IPS DF 19.7 (cell line): Measurements from ENCODE around the gene KLHDC9.
"Not testable (repeated sequence)": the region's sequence is repeated elsewhere in the genome, so short reads cannot be mapped to it uniquely, and the experiment has no call there.

Experiments
- DNase-seq: peaks from one replicate; pipeline ENCODE4 v3.0.0-alpha.2; 2013; ENCODE audit warnings: low read depth, low spot score

Gene KLHDC9, protein sequence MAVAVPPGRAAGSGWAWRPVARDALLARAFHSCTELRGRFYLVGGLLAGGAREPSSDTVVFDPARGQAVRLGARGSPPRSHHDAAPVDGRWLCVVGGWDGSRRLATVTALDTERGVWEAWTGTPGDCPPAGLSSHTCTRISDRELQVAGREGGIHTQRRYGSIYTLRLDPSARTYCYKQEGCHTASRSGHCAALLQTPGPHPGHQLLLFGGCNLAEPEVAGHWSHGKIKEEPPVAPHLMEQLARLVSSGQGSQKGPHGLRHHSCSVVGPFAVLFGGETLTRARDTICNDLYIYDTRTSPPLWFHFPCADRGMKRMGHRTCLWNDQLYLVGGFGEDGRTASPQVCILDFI

GRCh38 chr1:161098210-161099068, at the start of gene KLHDC9:
TSS of gene KLHDC9 (plus strand) at chr1:161098361. CDS start at chr1:161098536, 175 bp downstream.
- DNase-seq, result peak; percentile 95

DNA sequence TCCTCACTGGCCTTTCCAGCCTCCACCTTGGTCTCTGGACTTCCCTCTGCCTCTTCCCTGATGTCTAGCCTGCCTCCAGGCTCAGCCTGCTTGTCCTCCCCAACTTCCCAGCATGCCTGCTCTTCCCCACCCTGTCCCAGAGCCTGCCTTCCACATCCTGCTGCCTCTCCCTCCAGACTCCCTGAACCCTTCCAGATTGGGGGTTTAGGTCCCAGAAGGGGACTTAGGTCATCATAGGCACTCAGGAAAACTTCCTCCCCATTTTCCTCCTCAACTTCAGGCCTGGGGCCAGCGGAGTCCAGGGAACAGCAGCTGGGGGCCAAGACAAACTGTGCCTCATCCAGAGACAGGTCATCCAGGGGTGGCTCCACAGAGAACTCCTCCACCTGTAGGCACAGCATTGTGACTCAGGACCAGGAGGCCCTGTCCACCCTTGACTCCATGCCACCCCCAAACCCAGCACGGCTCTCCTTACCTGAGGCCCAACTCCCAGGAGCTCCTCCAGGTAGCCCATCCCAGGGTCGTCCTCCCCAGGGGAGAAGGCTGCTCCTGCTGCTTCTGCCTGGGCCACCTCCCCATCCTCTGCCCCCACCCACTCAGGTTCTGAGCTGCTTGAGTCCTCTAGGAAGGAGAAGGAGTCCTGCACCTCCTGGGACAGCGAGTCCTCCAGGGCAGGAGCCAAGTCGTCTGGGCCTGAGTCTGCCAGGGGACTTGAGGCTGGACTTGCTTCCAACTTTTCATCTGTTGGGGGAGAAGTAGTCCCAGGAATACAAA, 49.0 kb upstream of the KLHDC9 start:
- no peak for DNase-seq

DNA sequence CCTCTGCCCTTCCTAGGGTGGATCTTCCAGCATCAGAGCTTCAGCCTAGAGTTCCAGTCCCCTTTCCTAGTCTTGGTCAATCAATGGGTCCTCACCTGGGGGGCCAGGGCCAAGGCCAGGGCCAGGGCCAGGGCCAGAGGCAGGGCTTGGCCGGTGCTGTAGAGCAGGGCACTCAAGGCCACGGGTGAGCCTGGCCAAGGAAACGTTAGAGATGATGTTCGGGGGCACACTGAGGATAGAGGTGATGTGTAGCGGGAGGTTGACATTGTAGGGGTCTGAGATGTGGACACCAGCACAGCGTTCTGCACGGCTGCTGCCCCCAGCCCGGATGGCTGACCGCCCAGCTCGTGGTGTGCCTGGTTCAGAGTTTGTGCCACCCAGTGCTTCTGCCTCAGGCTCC, 46.9 kb upstream of the KLHDC9 start:
- no peak for DNase-seq

GRCh38 chr1:161052899-161053298, 45.3 kb upstream of the KLHDC9 start:
- DNase-seq, result no peak

DNA sequence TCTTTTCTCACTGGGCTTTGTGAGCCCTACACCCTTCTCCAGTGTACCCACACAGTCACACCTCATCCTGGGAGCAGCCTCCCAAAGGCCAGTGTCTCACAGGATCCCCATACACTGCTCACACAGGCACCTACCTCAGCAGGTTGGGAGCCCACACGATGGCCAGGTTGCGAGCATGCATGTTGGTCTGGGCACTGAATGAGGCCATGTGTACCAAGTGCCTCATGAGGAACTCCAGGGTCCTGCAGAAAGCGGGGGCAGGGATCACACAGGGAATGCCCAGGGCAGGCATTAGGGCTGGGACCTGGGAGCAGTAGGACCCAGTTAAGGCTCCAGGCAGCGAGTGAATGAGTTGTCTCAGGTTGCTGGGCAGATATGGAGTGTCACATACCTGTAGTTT, 43.9 kb upstream of the KLHDC9 start:
- DNase-seq, result no peak

DNA sequence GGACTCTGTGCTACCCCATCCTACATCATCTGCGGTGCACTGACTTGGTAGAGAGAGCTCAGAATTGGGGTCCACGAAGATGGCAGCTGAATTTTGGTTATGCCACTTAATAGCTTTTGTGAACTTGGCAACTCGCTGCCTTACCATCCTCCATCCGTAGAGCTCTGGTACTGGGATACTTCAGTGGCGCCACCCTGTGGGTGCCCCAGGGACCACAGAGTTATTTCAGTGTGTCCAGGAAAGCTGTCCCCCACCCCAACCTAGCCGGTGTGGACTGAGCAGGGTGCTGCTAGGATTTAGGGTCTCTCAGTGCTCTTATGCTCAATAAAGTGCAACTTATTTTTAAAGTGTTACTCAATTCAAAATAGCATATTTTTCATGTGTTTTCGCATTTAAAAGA, 43.4 kb upstream of the KLHDC9 start:
- no peak for DNase-seq

GRCh38 chr1:161059293-161059692, 38.9 kb upstream of the KLHDC9 start:
- DNase-seq, result no peak

DNA sequence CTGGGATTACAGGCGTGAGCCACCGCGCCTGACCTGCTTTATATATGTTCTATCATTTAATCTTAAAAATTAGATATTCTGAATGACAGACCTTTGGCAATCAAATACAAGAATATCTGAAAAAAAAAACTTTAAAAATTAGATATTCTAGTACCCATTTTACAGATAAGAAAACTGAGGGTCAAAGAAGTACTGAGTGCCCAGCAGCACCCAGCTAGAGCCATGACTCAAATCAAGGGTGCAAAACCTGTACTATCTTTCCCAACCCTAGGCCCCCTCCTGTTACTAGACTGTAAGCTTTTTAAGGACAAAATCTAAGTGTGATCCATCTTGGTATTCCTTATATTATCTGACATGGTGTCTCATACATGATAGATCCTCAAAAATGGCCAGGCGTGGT, 36.7 kb upstream of the KLHDC9 start:
- DNase-seq, result no peak

DNA sequence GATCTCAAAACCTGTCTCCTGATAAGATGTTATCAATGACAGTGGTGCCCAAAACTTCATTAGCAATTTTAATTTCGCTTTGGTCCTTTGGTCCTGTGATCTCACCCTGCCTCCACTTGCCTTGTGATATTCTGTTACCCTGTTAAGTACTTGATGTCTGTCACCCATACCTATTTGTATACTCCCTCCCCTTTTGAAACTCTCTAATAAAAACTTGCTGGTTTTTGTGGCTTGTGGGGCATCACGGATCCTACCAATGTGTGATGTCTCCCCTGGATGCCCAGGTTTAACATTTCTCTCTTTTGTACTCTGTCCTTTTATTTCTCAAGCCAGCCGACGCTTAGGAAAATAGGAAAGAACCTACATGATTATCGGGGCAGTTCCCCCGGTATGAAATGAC, 34.2 kb upstream of the KLHDC9 start:
- not testable (repeated sequence) for DNase-seq

GRCh38 chr1:161065681-161066080, 32.5 kb upstream of the KLHDC9 start:
- not testable (repeated sequence) for DNase-seq

DNA sequence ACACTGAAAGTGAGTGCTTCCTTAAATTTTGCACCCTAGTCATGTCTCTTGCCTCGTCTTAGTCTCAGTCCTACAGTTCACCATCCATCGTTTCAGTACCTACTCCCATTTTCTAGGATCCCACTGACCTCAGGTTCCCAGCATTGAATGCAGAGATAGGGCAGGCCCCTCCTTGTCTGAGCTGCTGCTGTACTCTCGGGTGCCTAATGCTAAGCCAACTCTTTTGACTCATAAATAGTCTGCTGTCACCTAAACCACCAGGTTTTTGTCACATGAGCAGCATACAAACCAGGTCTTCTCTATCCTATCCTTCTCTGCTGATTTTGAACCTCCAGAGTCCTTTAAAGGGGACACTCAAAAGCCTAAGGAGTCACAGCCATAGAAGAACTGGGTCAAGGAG, 31.5 kb upstream of the KLHDC9 start:
- DNase-seq, result no peak

DNA sequence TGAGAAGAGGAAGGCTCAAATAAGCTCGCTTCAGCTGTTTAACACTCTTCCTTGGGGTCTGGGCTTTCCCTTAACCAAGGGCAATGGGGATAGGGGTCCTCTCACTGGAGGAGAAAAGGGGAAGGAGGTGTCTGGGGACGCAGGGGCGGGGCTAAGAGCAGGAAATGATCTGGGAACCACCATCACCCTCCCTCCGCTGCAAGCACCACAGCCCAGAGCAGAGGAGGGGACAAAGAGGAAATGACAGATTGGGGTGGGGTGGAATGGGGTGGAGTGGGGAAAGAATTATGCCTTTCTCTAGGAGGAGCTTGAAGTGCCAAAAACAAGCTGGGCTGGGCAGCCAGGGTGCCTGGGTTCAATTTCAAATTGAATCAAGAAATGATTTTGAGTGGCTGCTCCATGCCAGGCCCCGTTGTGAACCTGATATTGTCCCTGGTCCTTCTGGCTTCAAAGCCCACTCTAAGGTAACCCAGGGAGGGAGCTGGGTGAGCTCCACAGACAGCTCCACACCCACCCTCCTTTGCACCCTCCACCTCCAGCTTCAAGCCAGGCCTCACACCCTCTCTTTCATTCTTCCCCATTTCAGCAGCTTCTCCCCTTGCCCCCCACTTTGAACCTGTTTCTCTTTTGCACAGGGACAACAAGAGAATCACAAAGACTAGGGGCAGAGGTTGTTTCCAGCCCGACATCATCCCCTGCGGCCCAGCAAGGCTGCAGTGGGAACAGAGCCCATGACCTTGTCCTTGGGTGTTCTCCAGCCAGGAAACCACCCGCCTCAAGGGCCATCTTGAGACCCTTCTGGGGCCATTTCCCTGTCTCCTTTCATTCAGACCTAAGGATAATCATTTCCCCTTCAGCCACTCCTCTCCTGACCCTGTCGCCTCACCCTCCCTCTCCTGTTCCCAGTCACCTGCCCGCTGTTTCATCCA, 29.6 kb upstream of the KLHDC9 start:
- no peak for DNase-seq

- DNase-seq, result no peak
Measured at GRCh38 chr1:161069241-161069640, 28.9 kb upstream of the KLHDC9 start.

- DNase-seq, result no peak
Measured at GRCh38 chr1:161069731-161070270, 28.4 kb upstream of the KLHDC9 start, which contains the start of gene ARHGAP30. TSS of gene ARHGAP30 (minus strand) at chr1:161069891. CDS start at chr1:161069624, 267 bp downstream.

DNA sequence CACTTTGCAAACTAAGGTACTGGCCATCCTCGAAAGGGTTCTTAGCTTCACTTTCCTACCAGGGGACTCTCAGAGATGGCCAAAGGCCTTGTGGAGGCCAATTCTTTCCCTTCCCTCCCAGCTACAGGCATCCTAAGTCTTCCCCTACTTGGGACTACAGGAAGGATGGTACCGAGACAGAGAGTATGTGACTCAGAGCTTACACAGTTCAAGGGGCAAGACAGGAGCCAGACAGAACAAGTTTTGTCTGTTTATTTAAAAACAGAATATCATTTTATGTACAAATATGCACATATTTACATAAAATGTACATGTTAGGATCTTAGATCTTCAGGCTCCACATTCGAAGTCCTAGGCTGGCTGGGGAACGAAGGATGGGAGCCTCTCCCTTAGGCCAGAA, 27.4 kb upstream of the KLHDC9 start:
- no peak for DNase-seq

- no peak for DNase-seq
Measured at GRCh38 chr1:161071886-161072371, 26.2 kb upstream of the KLHDC9 start.

GRCh38 chr1:161072751-161073449, 25.3 kb upstream of the KLHDC9 start:
- no peak for DNase-seq

GRCh38 chr1:161073474-161074121, 24.6 kb upstream of the KLHDC9 start:
- DNase-seq, result no peak

GRCh38 chr1:161074676-161075368, 23.3 kb upstream of the KLHDC9 start:
- DNase-seq, result no peak
